HG03439 (cell line): Measurements from ENCODE around the gene ZNF618.
"Not testable (repeated sequence)": the region's sequence is repeated elsewhere in the genome, so short reads cannot be mapped to it uniquely, and the experiment has no call there.

Source experiments
- ATAC-seq: cut with Tn5 transposase; IDR thresholded peaks from one replicate; pipeline ENCODE4 v1.9.1; 2021; ENCODE audit warnings: mild to moderate bottlenecking, moderate library complexity; ENCODE audit not compliant: unreplicated experiment

ZNF618 gene

GRCh38 chr9:114033397-114034103 lies 157.4 kb downstream of the ZNF618 start:
- no peak for ATAC-seq

- no peak for ATAC-seq
Observed at GRCh38 chr9:114034196-114034595, 158.1 kb downstream of the ZNF618 start.

GRCh38 chr9:114034661-114035062 lies 158.6 kb downstream of the ZNF618 start:
- ATAC-seq, result no peak

- no peak for ATAC-seq
Observed at GRCh38 chr9:114035221-114035844, 159.2 kb downstream of the ZNF618 start.

- ATAC-seq, result no peak
Observed at GRCh38 chr9:114035845-114036801, 160.0 kb downstream of the ZNF618 start.

GRCh38 chr9:114037249-114037648 lies 161.1 kb downstream of the ZNF618 start:
- ATAC-seq, result no peak

- no peak for ATAC-seq
Observed at GRCh38 chr9:114037961-114038723, 162.0 kb downstream of the ZNF618 start.

- no peak for ATAC-seq
Observed at GRCh38 chr9:114038724-114039313, 162.7 kb downstream of the ZNF618 start.

GRCh38 chr9:114039484-114039883 lies 163.4 kb downstream of the ZNF618 start:
- no peak for ATAC-seq

- not testable (repeated sequence) for ATAC-seq
Observed at GRCh38 chr9:114043660-114044059, 167.6 kb downstream of the ZNF618 start.

GRCh38 chr9:114046237-114046755 lies 170.2 kb downstream of the ZNF618 start:
- ATAC-seq, result no peak

- no peak for ATAC-seq
Observed at GRCh38 chr9:114046875-114047274, 170.8 kb downstream of the ZNF618 start.

- ATAC-seq, result no peak
Observed at GRCh38 chr9:114047717-114048116, 171.6 kb downstream of the ZNF618 start.

GRCh38 chr9:114048533-114049415 lies 172.7 kb downstream of the ZNF618 start:
- ATAC-seq, result no peak

- no peak for ATAC-seq
Observed at GRCh38 chr9:114049441-114050225, 173.5 kb downstream of the ZNF618 start.

- no peak for ATAC-seq
Observed at GRCh38 chr9:114050226-114050568, 174.1 kb downstream of the ZNF618 start.

- no peak for ATAC-seq
Observed at GRCh38 chr9:114050646-114051045, 174.5 kb downstream of the ZNF618 start.

GRCh38 chr9:114051281-114051680 lies 175.2 kb downstream of the ZNF618 start:
- no peak for ATAC-seq
